Esophagus muscularis mucosa (tissue), 3 donors: ENCODE data around the gene TNS4.

ENCODE experiments used
- POLR2AphosphoS5 ChIP-seq, 2 donors: sonication (generic); formaldehyde crosslinking; IDR thresholded peaks; one replicate each; pipeline ENCODE4 v1.6.1; 2017; ENCODE audit warnings: antibody characterized with exemption in 2 of 2
- TF ChIP-seq, protein P1 (sequence below), 3 experiments: fragments of 200-600 bp in 2 of 3; fragments of 450-650 bp in 1 of 3; sonication (generic) in 2 of 3; IDR thresholded peaks; one replicate each; pipeline ENCODE4 v1.5.1; 2017 to 2019; ENCODE audit warnings: antibody characterized with exemption in 3 of 3, mild to moderate bottlenecking in 2 of 3, moderate library complexity in 1 of 3

DNA sequence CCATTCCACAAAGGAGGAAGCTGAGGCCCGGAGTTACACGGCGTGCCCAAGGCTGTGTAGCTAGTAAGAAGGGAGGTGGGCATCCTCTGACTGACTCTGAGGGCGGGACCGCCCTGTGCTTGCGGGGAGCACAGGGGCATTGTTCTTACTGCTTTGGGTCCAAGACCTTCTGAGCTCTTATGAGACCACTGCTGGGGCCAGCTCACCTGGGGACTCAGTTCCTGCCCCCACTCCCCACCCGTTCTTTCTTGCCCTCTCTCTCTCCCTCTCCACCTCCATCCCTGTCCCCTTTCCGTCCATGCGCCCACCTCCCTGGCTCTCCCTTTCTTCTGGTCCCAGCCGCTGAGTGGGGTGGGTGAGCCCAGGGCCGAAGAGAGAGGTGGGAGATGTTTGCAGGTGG is 44.2 kb upstream of the TNS4 start:
- TF ChIP-seq, protein P1, sequence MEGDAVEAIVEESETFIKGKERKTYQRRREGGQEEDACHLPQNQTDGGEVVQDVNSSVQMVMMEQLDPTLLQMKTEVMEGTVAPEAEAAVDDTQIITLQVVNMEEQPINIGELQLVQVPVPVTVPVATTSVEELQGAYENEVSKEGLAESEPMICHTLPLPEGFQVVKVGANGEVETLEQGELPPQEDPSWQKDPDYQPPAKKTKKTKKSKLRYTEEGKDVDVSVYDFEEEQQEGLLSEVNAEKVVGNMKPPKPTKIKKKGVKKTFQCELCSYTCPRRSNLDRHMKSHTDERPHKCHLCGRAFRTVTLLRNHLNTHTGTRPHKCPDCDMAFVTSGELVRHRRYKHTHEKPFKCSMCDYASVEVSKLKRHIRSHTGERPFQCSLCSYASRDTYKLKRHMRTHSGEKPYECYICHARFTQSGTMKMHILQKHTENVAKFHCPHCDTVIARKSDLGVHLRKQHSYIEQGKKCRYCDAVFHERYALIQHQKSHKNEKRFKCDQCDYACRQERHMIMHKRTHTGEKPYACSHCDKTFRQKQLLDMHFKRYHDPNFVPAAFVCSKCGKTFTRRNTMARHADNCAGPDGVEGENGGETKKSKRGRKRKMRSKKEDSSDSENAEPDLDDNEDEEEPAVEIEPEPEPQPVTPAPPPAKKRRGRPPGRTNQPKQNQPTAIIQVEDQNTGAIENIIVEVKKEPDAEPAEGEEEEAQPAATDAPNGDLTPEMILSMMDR (IDR thresholded peaks at IDR 0.05) = no peak
- no peak for TF ChIP-seq POLR2AphosphoS5 (IDR thresholded peaks at IDR 0.05)
